Mammary epithelial cell (primary cell): Measurements from ENCODE around the gene KMT2E.

Source experiments
- EZH2 ChIP-seq: IDR thresholded peaks from 2 replicates; pipeline ENCODE4 v1.6.1; 2012; ENCODE audit warnings: low read length, inconsistent platforms, borderline replicate concordance
- TF ChIP-seq, protein P1 (sequence below), 2 donors: IDR thresholded peaks in 1 of 2; conservative IDR thresholded peaks in 1 of 2; 2 replicates each; pipeline ENCODE4 v1.5.1; 2011 to 2012; ENCODE audit warnings: inconsistent platforms in 2 of 2, low read length in 2 of 2, mild to moderate bottlenecking in 2 of 2, control low read depth in 1 of 2, low read depth in 1 of 2; ENCODE audit not compliant: insufficient read depth in 1 of 2; ENCODE audit errors: extremely low read depth in 1 of 2

DNA sequence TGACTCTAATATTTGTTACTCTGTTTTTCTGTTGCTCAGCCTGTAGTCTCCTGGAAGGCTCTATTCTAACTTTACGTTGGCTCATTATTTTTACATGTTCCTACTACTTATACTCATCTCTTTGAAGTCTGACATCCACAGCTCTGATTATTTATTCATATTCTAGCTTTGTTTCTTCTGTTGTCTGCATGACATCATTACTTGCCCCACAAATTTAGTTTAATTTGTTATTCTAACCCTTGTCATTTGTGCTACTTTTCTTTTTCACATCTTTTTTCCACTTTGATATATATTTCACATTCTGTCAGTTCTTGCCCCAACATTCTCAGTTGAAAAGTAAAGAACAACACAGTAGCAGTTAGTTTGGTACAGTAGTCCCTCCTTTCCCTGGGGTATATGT, 51.1 kb downstream of the KMT2E start:
- TF ChIP-seq, protein P1, sequence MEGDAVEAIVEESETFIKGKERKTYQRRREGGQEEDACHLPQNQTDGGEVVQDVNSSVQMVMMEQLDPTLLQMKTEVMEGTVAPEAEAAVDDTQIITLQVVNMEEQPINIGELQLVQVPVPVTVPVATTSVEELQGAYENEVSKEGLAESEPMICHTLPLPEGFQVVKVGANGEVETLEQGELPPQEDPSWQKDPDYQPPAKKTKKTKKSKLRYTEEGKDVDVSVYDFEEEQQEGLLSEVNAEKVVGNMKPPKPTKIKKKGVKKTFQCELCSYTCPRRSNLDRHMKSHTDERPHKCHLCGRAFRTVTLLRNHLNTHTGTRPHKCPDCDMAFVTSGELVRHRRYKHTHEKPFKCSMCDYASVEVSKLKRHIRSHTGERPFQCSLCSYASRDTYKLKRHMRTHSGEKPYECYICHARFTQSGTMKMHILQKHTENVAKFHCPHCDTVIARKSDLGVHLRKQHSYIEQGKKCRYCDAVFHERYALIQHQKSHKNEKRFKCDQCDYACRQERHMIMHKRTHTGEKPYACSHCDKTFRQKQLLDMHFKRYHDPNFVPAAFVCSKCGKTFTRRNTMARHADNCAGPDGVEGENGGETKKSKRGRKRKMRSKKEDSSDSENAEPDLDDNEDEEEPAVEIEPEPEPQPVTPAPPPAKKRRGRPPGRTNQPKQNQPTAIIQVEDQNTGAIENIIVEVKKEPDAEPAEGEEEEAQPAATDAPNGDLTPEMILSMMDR (conservative IDR thresholded peaks at IDR 0.05 in 1 of 2, IDR thresholded peaks at IDR 0.05 in 1 of 2; ENCODE audit: extremely low read depth in 1 of 2, insufficient read depth in 1 of 2, low read depth in 1 of 2, low read length in 2 of 2), result no peak
- no peak for TF ChIP-seq EZH2
